ENCODE results near the gene ARL15.

The ARL15 gene

DNA sequence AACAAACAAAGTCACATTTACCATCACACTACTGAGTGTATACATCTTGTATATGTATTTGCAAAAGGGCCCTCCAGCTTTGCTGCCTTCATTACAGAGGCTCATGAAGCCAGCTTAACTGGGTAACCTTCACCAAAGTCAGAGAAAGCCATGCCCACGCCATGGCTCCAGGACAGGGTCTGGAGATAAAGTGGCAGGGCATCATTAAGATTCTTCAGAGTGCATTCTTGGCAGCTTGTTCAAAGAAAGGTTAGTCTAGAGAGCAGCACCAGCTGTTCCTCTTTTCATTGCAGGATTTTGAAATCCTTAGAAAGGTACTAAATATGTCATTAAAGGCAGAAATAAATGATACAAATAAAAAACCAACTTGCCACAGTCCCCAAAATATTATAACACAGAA lies 416.7 kb downstream of the ARL15 start:
- TF ChIP-seq, protein P1, sequence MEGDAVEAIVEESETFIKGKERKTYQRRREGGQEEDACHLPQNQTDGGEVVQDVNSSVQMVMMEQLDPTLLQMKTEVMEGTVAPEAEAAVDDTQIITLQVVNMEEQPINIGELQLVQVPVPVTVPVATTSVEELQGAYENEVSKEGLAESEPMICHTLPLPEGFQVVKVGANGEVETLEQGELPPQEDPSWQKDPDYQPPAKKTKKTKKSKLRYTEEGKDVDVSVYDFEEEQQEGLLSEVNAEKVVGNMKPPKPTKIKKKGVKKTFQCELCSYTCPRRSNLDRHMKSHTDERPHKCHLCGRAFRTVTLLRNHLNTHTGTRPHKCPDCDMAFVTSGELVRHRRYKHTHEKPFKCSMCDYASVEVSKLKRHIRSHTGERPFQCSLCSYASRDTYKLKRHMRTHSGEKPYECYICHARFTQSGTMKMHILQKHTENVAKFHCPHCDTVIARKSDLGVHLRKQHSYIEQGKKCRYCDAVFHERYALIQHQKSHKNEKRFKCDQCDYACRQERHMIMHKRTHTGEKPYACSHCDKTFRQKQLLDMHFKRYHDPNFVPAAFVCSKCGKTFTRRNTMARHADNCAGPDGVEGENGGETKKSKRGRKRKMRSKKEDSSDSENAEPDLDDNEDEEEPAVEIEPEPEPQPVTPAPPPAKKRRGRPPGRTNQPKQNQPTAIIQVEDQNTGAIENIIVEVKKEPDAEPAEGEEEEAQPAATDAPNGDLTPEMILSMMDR (IDR thresholded peaks at IDR 0.05; ENCODE audit: low read depth, low read length) = no peak
- H3K4me3 ChIP-seq (replicated peaks in 1 of 2; ENCODE audit: low read depth in 2 of 2, low read length in 2 of 2) = no peak overlapping the region
- DNase-seq (ENCODE audit: low read depth in 2 of 2) = no peak

DNA sequence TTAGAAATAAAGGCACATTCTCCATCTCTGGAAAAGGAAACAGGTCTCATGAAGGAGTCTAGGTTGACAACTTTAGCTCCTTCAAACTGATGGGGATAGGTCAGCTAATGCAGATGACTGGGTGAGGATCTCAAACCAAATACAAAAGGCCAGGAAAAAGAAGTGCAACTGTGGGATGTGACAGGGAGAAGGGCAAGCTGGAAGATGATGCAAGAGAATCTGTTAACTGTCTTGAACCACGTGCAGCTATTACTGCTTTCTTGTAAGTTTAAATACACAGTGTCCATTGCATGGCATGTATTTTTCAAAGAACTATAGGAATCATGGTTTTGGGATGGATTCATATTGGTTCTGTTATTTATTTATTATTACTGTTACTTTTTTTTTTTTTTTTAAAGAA lies 418.1 kb downstream of the ARL15 start:
- no peak overlapping the region for H3K4me3 ChIP-seq (replicated peaks in 1 of 2; ENCODE audit: low read depth in 2 of 2, low read length in 2 of 2)
- TF ChIP-seq, protein P1 (IDR thresholded peaks at IDR 0.05; ENCODE audit: low read depth, low read length) = no peak
- DNase-seq (ENCODE audit: low read depth in 2 of 2) = no peak

DNA sequence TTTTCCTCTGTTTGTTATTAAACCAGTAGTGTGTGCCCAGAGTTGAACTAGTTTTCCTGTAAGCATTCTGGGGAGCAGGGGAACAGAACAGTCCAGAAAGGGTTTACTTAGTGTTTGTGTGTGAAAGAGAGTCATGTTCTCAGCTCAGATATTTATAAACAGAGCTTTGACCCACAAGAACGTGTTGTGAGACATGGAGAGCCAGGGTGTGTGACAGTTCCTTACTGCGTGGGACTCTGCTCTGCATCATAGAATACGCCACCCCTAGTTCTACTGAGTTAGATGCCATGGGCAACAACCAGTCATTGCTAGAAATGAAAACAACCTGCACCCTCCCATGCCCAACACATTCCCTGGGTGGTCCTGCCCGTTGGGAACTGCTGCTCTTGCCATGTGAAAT lies 419.2 kb downstream of the ARL15 start:
- H3K4me3 ChIP-seq (replicated peaks in 1 of 2; ENCODE audit: low read depth in 2 of 2, low read length in 2 of 2) = no peak overlapping the region
- TF ChIP-seq, protein P1 (IDR thresholded peaks at IDR 0.05; ENCODE audit: low read depth, low read length) = no peak
- no peak for DNase-seq (ENCODE audit: low read depth in 2 of 2)

DNA sequence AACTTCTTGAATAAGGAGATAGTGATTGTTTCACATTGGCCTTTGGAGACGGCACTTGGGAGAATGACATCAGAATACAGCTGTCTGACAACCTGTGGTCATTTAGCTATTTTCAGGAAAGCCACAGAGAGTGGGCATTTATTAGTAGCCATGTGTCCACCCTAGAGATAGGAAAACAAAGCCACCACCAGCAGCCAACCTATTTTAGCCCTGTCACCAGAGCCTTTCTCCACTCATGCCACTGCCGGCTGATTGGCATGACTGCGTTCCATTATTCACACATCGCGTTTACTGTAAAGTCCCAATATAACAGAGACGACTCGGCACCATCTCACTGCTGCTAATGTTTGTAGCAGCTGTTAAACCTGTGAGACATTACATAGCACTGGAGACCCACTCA lies 419.9 kb downstream of the ARL15 start:
- no peak overlapping the region for H3K4me3 ChIP-seq (replicated peaks in 1 of 2; ENCODE audit: low read depth in 2 of 2, low read length in 2 of 2)
- TF ChIP-seq, protein P1 (IDR thresholded peaks at IDR 0.05; ENCODE audit: low read depth, low read length) = no peak
- no peak for DNase-seq (ENCODE audit: low read depth in 2 of 2)

DNA sequence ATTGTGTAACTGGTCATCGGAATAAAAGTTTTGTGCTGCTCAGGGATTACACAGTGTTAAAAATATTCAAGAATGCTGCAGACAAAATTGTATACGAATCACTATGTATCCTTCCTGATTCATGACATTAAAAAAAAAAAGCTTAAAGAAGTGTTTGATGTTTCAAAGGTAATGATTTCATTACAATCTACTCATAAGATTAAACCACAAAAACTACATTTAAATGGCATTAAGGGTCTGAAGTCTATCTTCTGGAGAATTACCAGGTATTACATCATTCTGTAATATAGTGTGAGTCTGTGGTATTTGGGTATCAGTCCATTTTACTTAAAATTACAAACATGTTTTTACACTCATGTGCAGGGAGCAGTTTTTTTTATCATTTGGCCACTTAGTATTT lies 425.5 kb downstream of the ARL15 start:
- H3K4me3 ChIP-seq (replicated peaks in 1 of 2; ENCODE audit: low read depth in 2 of 2, low read length in 2 of 2) = no peak overlapping the region
- TF ChIP-seq, protein P1 (IDR thresholded peaks at IDR 0.05; ENCODE audit: low read depth, low read length) = no peak
- DNase-seq (ENCODE audit: low read depth in 2 of 2) = no peak

DNA sequence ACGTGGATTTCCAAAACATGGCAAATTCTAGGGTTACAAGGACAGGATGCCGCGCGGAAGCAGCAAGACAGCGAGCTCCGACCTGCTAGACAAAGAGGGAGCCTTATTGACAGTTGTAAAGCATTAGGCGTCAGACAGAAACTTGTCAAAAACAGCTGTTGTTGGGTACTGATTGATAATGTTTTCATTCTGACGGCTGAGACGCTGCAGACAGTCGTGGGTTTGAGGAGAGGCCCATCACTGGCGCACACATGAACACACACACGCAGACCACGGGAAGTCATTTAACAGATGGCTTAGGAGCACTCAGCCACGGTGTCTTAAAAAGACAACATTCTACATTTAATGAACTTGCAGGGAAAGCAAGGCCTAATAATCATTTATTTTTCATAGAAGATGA lies 426.0 kb downstream of the ARL15 start:
- DNase-seq (ENCODE audit: low read depth in 2 of 2) = no peak
- no peak overlapping the region for H3K4me3 ChIP-seq (replicated peaks in 1 of 2; ENCODE audit: low read depth in 2 of 2, low read length in 2 of 2)
- TF ChIP-seq, protein P1 (IDR thresholded peaks at IDR 0.05; ENCODE audit: low read depth, low read length) = no peak

DNA sequence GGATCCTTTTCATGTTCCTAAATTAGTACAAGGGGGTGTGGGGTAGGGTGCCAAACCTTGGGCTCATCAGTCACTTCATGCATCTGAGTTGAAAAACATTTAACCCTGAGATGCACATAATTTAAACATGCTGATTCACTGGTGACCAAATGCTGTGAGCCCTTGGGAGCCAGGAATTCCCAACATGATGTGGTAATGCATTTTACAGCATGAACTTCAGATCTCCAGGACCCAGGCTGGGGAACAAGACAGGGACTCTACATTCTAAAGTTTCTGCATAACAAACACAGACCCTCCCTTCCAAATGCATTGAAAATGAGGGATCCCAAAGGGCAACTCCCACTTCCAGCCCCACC lies 427.7 kb downstream of the ARL15 start:
- TF ChIP-seq, protein P1 (IDR thresholded peaks at IDR 0.05; ENCODE audit: low read depth, low read length) = no peak
- no peak overlapping the region for H3K4me3 ChIP-seq (replicated peaks in 1 of 2; ENCODE audit: low read depth in 2 of 2, low read length in 2 of 2)
- DNase-seq (ENCODE audit: low read depth in 2 of 2) = peak in 1 of 2 donors; percentile 39

Measured in cardiac fibroblast (primary cell).